IMR-90 (cell line): ENCODE measurements around the gene USP16. TPM values are rescaled to one million over a fixed set of nuclear protein-coding genes. Genes with fewer than 3 reads are reported as not detected.

Experiments used
- ATAC-seq: fragments of 200-7000 bp; cut with Tn5 transposase; 2 replicates; pipeline ENCODE4 v1.9.1; 2020; ENCODE audit warnings: low read depth, mild to moderate bottlenecking, moderate library complexity
- BruUV-seq: library from RNA; stranded (reverse); fragments of 400-500 nt; replicated peaks from 2 replicates; lab custom pipeline; 2021; lab: Mats Ljungman, UMichigan
- CTCF ChIA-PET: fragments of 300-600 bp; formaldehyde crosslinking; extraction: SDS; loops from one replicate; lab custom pipeline; 2021; ENCODE audit warnings: antibody characterized with exemption; lab: Yijun Ruan, JAX
- POLR2A ChIA-PET: fragments of 300-600 bp; sonication (Branson Sonifier 250); formaldehyde crosslinking; loops from one replicate; lab custom pipeline; 2022; ENCODE audit warnings: antibody characterized with exemption; ENCODE audit not compliant: unreplicated experiment; lab: Charles Lee
- DNase-seq: peaks from one replicate; pipeline ENCODE4 v3.0.0; 2013
- H2AFZ ChIP-seq: replicated peaks from 2 replicates; pipeline ENCODE3; 2013; ENCODE audit warnings: low read length, mild to moderate bottlenecking; ENCODE audit not compliant: poor library complexity
- H2AK5ac ChIP-seq: 2 replicates; pipeline ENCODE4 v1.6.1; 2013; ENCODE audit warnings: low read depth, low read length, inconsistent platforms
- H2AK9ac ChIP-seq: replicated peaks from 2 replicates; pipeline ENCODE3; 2013; ENCODE audit warnings: mild to moderate bottlenecking, low read depth, low read length, moderate library complexity; ENCODE audit not compliant: poor library complexity
- H2BK120ac ChIP-seq: 2 replicates; pipeline ENCODE4 v1.6.1; 2013; ENCODE audit warnings: low read depth, low read length, inconsistent platforms
- H2BK15ac ChIP-seq: 3 replicates; pipeline ENCODE4 v1.6.1; 2013; ENCODE audit warnings: low read depth, low read length, inconsistent platforms
- H2BK20ac ChIP-seq: 2 replicates; pipeline ENCODE4 v1.6.1; 2013; ENCODE audit warnings: low read depth, mild to moderate bottlenecking, inconsistent platforms, low read length, moderate library complexity
- H2BK5ac ChIP-seq: 2 replicates; pipeline ENCODE4 v1.6.1; 2013; ENCODE audit warnings: mild to moderate bottlenecking, low read depth, low read length, inconsistent platforms; ENCODE audit not compliant: poor library complexity, severe bottlenecking
- H3K14ac ChIP-seq: replicated peaks from 2 replicates; pipeline ENCODE4 v1.6.1; 2013; ENCODE audit warnings: low read depth, low read length, inconsistent platforms
- H3K18ac ChIP-seq: 2 replicates; pipeline ENCODE4 v1.6.1; 2013; ENCODE audit warnings: low read depth, low read length, control low read depth
- H3K23ac ChIP-seq: 2 replicates; pipeline ENCODE4 v1.6.1; 2013; ENCODE audit warnings: low read depth, low read length, inconsistent platforms
- H3K27ac ChIP-seq: 2 replicates; pipeline ENCODE4 v1.5.1; 2013; ENCODE audit warnings: mild to moderate bottlenecking, control low read depth, low read length; ENCODE audit not compliant: insufficient read depth
- H3K27me3 ChIP-seq: 2 replicates; pipeline ENCODE4 v1.6.1; 2013; ENCODE audit warnings: low read length; ENCODE audit not compliant: control insufficient read depth, insufficient read depth
- H3K36me3 ChIP-seq: 2 replicates; pipeline ENCODE4 v1.6.1; 2013; ENCODE audit warnings: low read length, mixed read lengths; ENCODE audit not compliant: control insufficient read depth, insufficient read depth
- H3K4ac ChIP-seq: 2 replicates; pipeline ENCODE4 v1.6.1; 2013; ENCODE audit warnings: low read depth, low read length, inconsistent platforms
- H3K4me1 ChIP-seq: 2 replicates; pipeline ENCODE4 v1.6.1; 2013; ENCODE audit warnings: low read length, mixed read lengths; ENCODE audit not compliant: control insufficient read depth, insufficient read depth
- H3K4me2 ChIP-seq: 2 replicates; pipeline ENCODE4 v1.6.1; 2013; ENCODE audit warnings: low read depth, mild to moderate bottlenecking, control low read depth, low read length, moderate library complexity
- H3K4me3 ChIP-seq: 2 replicates; pipeline ENCODE4 v1.5.1; 2013; ENCODE audit warnings: low read depth, mild to moderate bottlenecking, control low read depth, low read length, moderate library complexity; ENCODE audit not compliant: insufficient read depth
- H3K56ac ChIP-seq: 2 replicates; pipeline ENCODE4 v1.6.1; 2013; ENCODE audit warnings: low read length, inconsistent platforms; ENCODE audit not compliant: insufficient read depth; ENCODE audit errors: extremely low read depth
- H3K79me1 ChIP-seq, 2 experiments: 2 replicates each; pipeline ENCODE4 v1.6.1; 2013; ENCODE audit warnings: low read length in 2 of 2, inconsistent platforms in 1 of 2, low read depth in 1 of 2
- H3K9ac ChIP-seq: 2 replicates; pipeline ENCODE4 v1.6.1; 2013; ENCODE audit warnings: low read depth, low read length, control low read depth
- H3K9me1 ChIP-seq: 2 replicates; pipeline ENCODE4 v1.6.1; 2013; ENCODE audit warnings: low read length, inconsistent platforms; ENCODE audit not compliant: insufficient read depth
- H3K9me3 ChIP-seq: 2 replicates; pipeline ENCODE4 v1.6.1; 2013; ENCODE audit warnings: low read length; ENCODE audit not compliant: control insufficient read depth, insufficient read depth
- H4K20me1 ChIP-seq: 2 replicates; pipeline ENCODE4 v1.6.1; 2013; ENCODE audit warnings: low read length, inconsistent platforms; ENCODE audit not compliant: insufficient read depth
- H4K5ac ChIP-seq: 2 replicates; pipeline ENCODE4 v1.6.1; 2013; ENCODE audit warnings: mild to moderate bottlenecking, low read depth, low read length, control low read depth
- H4K8ac ChIP-seq, 2 experiments: 2 replicates each; pipeline ENCODE4 v1.6.1; 2013; ENCODE audit warnings: low read depth in 2 of 2, low read length in 2 of 2, control low read depth in 1 of 2, inconsistent platforms in 1 of 2
- H4K91ac ChIP-seq: 2 replicates; pipeline ENCODE4 v1.6.1; 2013; ENCODE audit warnings: low read depth, low read length, inconsistent platforms; ENCODE audit not compliant: insufficient read depth
- BHLHE40 ChIP-seq: fragments of 150-350 bp; IDR thresholded peaks from 2 replicates; pipeline ENCODE4 v1.6.1; 2016; ENCODE audit warnings: mild to moderate bottlenecking, low read depth, low read length
- CEBPB ChIP-seq: IDR thresholded peaks from 2 replicates; pipeline ENCODE4 v1.6.1; 2012; ENCODE audit warnings: low read depth, low read length, improper control_type of control experiment
- CHD1 ChIP-seq: IDR thresholded peaks from 2 replicates; pipeline ENCODE4 v1.6.1; 2012; ENCODE audit warnings: low read depth, low read length, improper control_type of control experiment
- ELK1 ChIP-seq: fragments of 150-350 bp; IDR thresholded peaks from 2 replicates; pipeline ENCODE4 v1.6.1; 2016; ENCODE audit warnings: low read depth, mild to moderate bottlenecking, low read length, moderate library complexity, borderline replicate concordance
- FOS ChIP-seq: fragments of 150-350 bp; IDR thresholded peaks from 2 replicates; pipeline ENCODE4 v1.6.1; 2016; ENCODE audit warnings: low read depth, low read length
- MAFK ChIP-seq: IDR thresholded peaks from 2 replicates; pipeline ENCODE4 v1.6.1; 2012; ENCODE audit warnings: low read depth, low read length, improper control_type of control experiment
- MAZ ChIP-seq: IDR thresholded peaks from 2 replicates; pipeline ENCODE4 v1.6.1; 2012; ENCODE audit warnings: low read depth, mild to moderate bottlenecking, low read length, improper control_type of control experiment, moderate library complexity, borderline replicate concordance
- MXI1 ChIP-seq: IDR thresholded peaks from 2 replicates; pipeline ENCODE4 v1.6.1; 2012; ENCODE audit warnings: low read depth, mild to moderate bottlenecking, low read length, moderate library complexity, borderline replicate concordance
- NFE2L2 ChIP-seq: fragments of 150-350 bp; IDR thresholded peaks from 2 replicates; pipeline ENCODE4 v1.6.1; 2016; ENCODE audit warnings: low read depth, mild to moderate bottlenecking, low read length
- POLR2A ChIP-seq: IDR thresholded peaks from 2 replicates; pipeline ENCODE4 v1.6.1; 2012; ENCODE audit warnings: mild to moderate bottlenecking, low read depth, low read length
- RAD21 ChIP-seq: IDR thresholded peaks from 2 replicates; pipeline ENCODE4 v1.6.1; 2012; ENCODE audit warnings: low read length, improper control_type of control experiment
- RCOR1 ChIP-seq: IDR thresholded peaks from 2 replicates; pipeline ENCODE4 v1.6.1; 2012; ENCODE audit warnings: mild to moderate bottlenecking, low read length, improper control_type of control experiment; ENCODE audit not compliant: insufficient replicate concordance
- RFX5 ChIP-seq: IDR thresholded peaks from 2 replicates; pipeline ENCODE4 v1.8.0; 2012; ENCODE audit warnings: low read depth, mild to moderate bottlenecking, low read length, moderate library complexity
- SMC3 ChIP-seq: fragments of 150-350 bp; IDR thresholded peaks from 2 replicates; pipeline ENCODE4 v1.6.1; 2016; ENCODE audit warnings: low read depth, mild to moderate bottlenecking, antibody characterized with exemption, low read length, moderate library complexity
- WGBS, 2 experiments: methylation state at CpG; one replicate each; pipeline versions ENCODE4 v1.1.5 to v1.1.7; 2013; ENCODE audit warnings: missing lambda C conversion rate in 2 of 2; ENCODE audit not compliant: insufficient read length in 1 of 2; ENCODE audit errors: extremely low coverage in 2 of 2; 5-methylcytosine and 5-hydroxymethylcytosine counted together
- dilution Hi-C: fragments of 300-500 bp; cut with HindIII; formaldehyde crosslinking; loops from one replicate; pipeline ENCODE4 v1.14.3; 2018; ENCODE audit warnings: low sequenced_read_pairs; ENCODE audit not compliant: unreplicated experiment
- in situ Hi-C: fragments of 300-500 bp; cut with MboI; formaldehyde crosslinking; loops from 3 replicates; pipeline ENCODE4 v1.14.3; 2019; ENCODE audit warnings: low sequenced_read_pairs, inconsistent platforms, mixed read lengths
- intact Hi-C: fragments of 100-400 bp; cut with micrococcal nuclease; formaldehyde crosslinking; loops from 2 replicates; pipeline ENCODE4 v1.10.0; 2022
- polyA plus RNA-seq, 3 experiments: library from polyadenylated mRNA; depleted of rRNA; stranded (reverse); fragments of >200 nt; gene quantifications; 2 replicates each; pipeline ENCODE4 v1.2.3, GENCODE V29; 2012; ENCODE audit warnings: low replicate concordance in 1 of 3
- total RNA-seq: library from RNA; depleted of rRNA; stranded (reverse); fragments of >200 nt; gene quantifications from 2 replicates; pipeline ENCODE4 v1.2.3, GENCODE V29; 2012
- TF ChIP-seq, protein P1 (sequence below): fragments of 150-350 bp; IDR thresholded peaks from 2 replicates; pipeline ENCODE4 v1.6.1; 2017; ENCODE audit warnings: mild to moderate bottlenecking, antibody characterized with exemption, low read length, low read depth
- TF ChIP-seq, protein P2 (sequence below): conservative IDR thresholded peaks from 2 replicates; pipeline ENCODE4 v1.5.1; 2012; ENCODE audit warnings: mild to moderate bottlenecking, low read depth, low read length, improper control_type of control experiment

USP16 gene
- total and polyA plus RNA-seq, 2 of the 4 experiments (the other 2 are of a cell fraction): 15.5 to 28.7 TPM

DNA sequence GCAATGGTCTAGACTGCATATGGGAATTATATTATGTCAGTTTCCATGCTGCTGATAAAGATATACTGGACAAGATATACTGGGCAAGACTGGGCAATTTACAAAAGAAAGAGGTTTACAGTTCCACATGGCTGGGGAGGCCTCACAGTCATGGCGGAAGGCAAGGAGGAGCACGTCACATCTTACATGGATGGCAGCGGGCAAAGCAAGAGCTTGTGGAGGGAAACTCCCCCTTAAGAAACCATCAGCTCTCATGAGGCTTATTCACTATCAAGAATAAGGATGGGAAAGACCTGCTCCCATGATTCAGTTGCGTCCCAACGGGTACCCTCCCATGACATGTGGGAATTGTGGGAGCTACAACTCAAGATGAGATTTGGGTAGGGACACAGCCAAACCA is 27.8 kb downstream of the USP16 start:
- Histone ChIP-seq H3K23ac (no peak overlapping the region), H3K56ac (no peak overlapping the region), H3K14ac (no peak overlapping the region), H4K8ac (no peak overlapping the region), H3K4me1 (peaks cover 8% of the 10 kb centered on the region; the same call in 1 of the 2 replicates), H4K20me1 (no peaks in the 10 kb centered on the region), H3K36me3 (peaks cover 49% of the 10 kb centered on the region), H3K27ac (no peak overlapping the region), H2BK20ac (no peak overlapping the region), H2BK5ac (no peak overlapping the region), H3K4me2 (no peak overlapping the region), H3K4ac (no peak overlapping the region), H3K9me1 (no peaks in the 10 kb centered on the region), H2BK120ac (no peak overlapping the region), H2AK5ac (no peak overlapping the region), H3K18ac (no peak overlapping the region), H4K91ac (no peak overlapping the region), H2AFZ (no peak overlapping the region), H3K27me3 (no peaks in the 10 kb centered on the region), H2BK15ac (no peak overlapping the region), H3K9me3 (no peaks in the 10 kb centered on the region), H4K5ac (no peak overlapping the region), H3K9ac (no peak overlapping the region), H2AK9ac (no peak overlapping the region), H3K79me1 (peaks cover 6 to 10% of the 10 kb centered on the region in 2 experiments; a peak in 3 of 4 replicates), H3K4me3 (no peak overlapping the region)
- intact Hi-C loops: loop anchor here (2.0 kb wide), 1 partner anchor 15 kb away; no protein-coding TSS in a partner anchor
- DNase-seq (no peak), ATAC-seq (no peak)
- no TSS peak for BruUV-seq
- CTCF ChIA-PET: no interaction called here
- dilution Hi-C loops: no loop called here
- WGBS, 2 experiments: 67% methylated on average over 1 of the region's 5 CpGs; no CpG with 5 or more reads in 1 of the 2 experiments
- POLR2A ChIA-PET: no interaction called here
- in situ Hi-C loops: no loop called here
- TF ChIP-seq BHLHE40 (no peak), NFE2L2 (no peak), MAFK (no peak), MXI1 (no peak), MAZ (no peak), RAD21 (no peak), ELK1 (no peak), SMC3 (no peak), FOS (no peak), RCOR1 (no peak), POLR2A (no peak), RFX5 (no peak), CEBPB (no peak), CHD1 (no peak)
- TF ChIP-seq, protein P1, sequence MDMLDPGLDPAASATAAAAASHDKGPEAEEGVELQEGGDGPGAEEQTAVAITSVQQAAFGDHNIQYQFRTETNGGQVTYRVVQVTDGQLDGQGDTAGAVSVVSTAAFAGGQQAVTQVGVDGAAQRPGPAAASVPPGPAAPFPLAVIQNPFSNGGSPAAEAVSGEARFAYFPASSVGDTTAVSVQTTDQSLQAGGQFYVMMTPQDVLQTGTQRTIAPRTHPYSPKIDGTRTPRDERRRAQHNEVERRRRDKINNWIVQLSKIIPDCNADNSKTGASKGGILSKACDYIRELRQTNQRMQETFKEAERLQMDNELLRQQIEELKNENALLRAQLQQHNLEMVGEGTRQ: no peak
- TF ChIP-seq, protein P2, sequence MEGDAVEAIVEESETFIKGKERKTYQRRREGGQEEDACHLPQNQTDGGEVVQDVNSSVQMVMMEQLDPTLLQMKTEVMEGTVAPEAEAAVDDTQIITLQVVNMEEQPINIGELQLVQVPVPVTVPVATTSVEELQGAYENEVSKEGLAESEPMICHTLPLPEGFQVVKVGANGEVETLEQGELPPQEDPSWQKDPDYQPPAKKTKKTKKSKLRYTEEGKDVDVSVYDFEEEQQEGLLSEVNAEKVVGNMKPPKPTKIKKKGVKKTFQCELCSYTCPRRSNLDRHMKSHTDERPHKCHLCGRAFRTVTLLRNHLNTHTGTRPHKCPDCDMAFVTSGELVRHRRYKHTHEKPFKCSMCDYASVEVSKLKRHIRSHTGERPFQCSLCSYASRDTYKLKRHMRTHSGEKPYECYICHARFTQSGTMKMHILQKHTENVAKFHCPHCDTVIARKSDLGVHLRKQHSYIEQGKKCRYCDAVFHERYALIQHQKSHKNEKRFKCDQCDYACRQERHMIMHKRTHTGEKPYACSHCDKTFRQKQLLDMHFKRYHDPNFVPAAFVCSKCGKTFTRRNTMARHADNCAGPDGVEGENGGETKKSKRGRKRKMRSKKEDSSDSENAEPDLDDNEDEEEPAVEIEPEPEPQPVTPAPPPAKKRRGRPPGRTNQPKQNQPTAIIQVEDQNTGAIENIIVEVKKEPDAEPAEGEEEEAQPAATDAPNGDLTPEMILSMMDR: no peak
